Brain microvascular endothelial cell (primary cell): ENCODE measurements around the gene BCL11B.

Experiments used
- DNase-seq: peaks from one replicate; pipeline ENCODE4 v3.0.0-alpha.2; 2020
- H3K27ac ChIP-seq: fragments of 250-450 bp; sonication (Bioruptor Pico); 2 replicates; pipeline ENCODE4 v1.5.1; 2020; ENCODE audit warnings: mild to moderate bottlenecking, moderate library complexity
- H3K27me3 ChIP-seq: fragments of 250-450 bp; sonication (Bioruptor Pico); replicated peaks from 2 replicates; pipeline ENCODE4 v1.5.1; 2020; ENCODE audit warnings: mild to moderate bottlenecking
- H3K36me3 ChIP-seq: fragments of 250-450 bp; sonication (Bioruptor Pico); replicated peaks from 2 replicates; pipeline ENCODE4 v1.5.1; 2020; ENCODE audit warnings: mild to moderate bottlenecking
- H3K4me3 ChIP-seq: 2 replicates; pipeline ENCODE4 v1.5.1; 2011; ENCODE audit warnings: low read depth, mild to moderate bottlenecking, control low read depth, low read length, moderate library complexity
- CTCF ChIP-seq: IDR thresholded peaks from 2 replicates; pipeline ENCODE4 v1.5.1; 2011; ENCODE audit warnings: low read depth, mild to moderate bottlenecking, moderate library complexity, low read length, control low read depth, inconsistent platforms; ENCODE audit errors: missing control alignments
- in situ Hi-C: cut with HindIII; loops from 2 replicates; pipeline ENCODE4 v1.10.0; 2017; ENCODE audit warnings: low sequenced_read_pairs, low pct_ligation_motif_present

The BCL11B gene

GRCh38 chr14:99318091-99318958 is 46.3 kb upstream of the BCL11B start:
- Histone ChIP-seq H3K36me3 (no peaks in the 10 kb centered on the region), H3K27me3 (no peaks in the 10 kb centered on the region), H3K27ac (no peak overlapping the region), H3K4me3 (no peak overlapping the region)
- in situ Hi-C loops: no loop called here
- no peak for DNase-seq
- TF ChIP-seq CTCF: no peak

DNA sequence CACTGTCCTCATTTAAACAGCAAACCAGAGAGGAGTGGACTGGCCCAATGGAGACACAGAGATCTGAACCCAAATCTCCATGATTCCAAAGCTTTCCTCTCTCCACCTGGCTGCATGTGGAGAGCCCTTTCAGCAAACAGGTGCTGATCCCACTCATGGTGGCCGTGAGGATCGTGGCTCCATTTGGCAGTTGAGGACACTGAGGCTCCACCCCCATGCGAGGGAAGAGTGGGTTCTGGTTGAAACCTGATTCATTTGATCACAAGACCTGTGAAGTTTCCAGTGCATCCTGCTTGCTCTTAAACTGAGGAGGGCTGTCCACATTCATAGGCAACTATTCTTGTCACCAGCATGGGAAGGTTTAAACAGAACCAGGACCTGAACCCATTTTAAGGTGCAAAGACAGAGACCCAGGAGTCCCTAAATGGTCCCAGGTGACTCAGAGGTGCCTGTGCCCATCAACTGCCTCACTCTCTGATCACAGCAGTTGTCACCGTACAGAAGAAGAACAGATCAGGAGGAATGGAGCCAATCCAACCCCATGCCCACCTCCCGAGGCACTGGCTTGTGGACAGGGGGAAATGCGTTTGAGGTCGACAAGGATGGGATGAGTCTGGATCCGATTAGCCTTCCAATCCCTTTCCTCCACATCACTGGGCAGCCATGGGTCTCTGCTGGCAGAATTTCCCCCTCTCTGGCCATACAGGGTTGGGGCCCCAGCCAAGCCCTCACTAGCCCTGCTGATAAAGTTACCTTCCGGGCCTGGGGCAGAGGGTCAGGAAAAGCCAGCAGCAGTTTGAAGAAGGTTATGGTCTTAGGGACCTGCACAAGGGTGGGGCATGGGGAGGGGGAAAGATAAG is 45.5 kb upstream of the BCL11B start:
- DNase-seq: no peak
- no peak overlapping the region for H3K4me3 ChIP-seq
- H3K36me3 ChIP-seq: no peaks in the 10 kb centered on the region
- H3K27me3 ChIP-seq: no peaks in the 10 kb centered on the region
- no peak for TF ChIP-seq CTCF
- H3K27ac ChIP-seq: no peak overlapping the region
- in situ Hi-C loops: no loop called here

GRCh38 chr14:99316281-99317163 is 44.5 kb upstream of the BCL11B start:
- Histone ChIP-seq H3K27me3 (no peaks in the 10 kb centered on the region), H3K4me3 (no peak overlapping the region), H3K27ac (no peak overlapping the region), H3K36me3 (no peaks in the 10 kb centered on the region)
- in situ Hi-C loops: no loop called here
- DNase-seq: no peak
- no peak for TF ChIP-seq CTCF

- no peak for DNase-seq
- TF ChIP-seq CTCF: no peak
- no peaks in the 10 kb centered on the region for H3K27me3 ChIP-seq
- in situ Hi-C loops: no loop called here
- no peak overlapping the region for H3K27ac ChIP-seq
- no peaks in the 10 kb centered on the region for H3K36me3 ChIP-seq
- H3K4me3 ChIP-seq: no peak overlapping the region
Measured at GRCh38 chr14:99315197-99315596, 43.2 kb upstream of the BCL11B start.

DNA sequence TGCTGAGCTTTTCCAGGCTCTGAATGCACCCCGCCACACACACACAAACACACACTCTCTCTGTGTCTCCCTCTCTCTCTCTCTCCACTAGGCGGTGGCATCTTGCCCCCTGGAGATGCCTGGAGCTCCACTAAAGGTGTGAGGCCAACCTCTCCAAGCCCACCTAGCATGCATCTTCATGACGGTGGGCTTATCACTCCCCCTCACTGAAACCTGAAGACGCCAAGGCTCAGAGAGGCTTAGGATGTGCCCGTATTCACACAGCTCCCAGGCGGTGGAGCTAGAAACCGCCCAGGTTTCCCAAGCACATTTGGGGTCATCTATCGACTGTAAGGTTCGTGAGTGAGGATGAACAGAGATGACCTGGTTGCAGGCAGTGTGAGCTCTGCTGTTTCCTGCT is 42.6 kb upstream of the BCL11B start:
- in situ Hi-C loops: no loop called here
- H3K4me3 ChIP-seq: no peak overlapping the region
- no peak for TF ChIP-seq CTCF
- no peak for DNase-seq
- no peaks in the 10 kb centered on the region for H3K36me3 ChIP-seq
- H3K27me3 ChIP-seq: no peaks in the 10 kb centered on the region
- H3K27ac ChIP-seq: no peak overlapping the region
